NCI-H128 (cell line): ENCODE measurements around the gene RASSF1.
A peak's percentile ranks its signal among the peaks of the same experiment; 100 is the strongest.

Source experiments
- DNase-seq: peaks from one replicate; lab custom pipeline; 2025; ENCODE audit not compliant: unreplicated experiment; lab: John Stamatoyannopoulos, UW

The RASSF1 gene

DNA sequence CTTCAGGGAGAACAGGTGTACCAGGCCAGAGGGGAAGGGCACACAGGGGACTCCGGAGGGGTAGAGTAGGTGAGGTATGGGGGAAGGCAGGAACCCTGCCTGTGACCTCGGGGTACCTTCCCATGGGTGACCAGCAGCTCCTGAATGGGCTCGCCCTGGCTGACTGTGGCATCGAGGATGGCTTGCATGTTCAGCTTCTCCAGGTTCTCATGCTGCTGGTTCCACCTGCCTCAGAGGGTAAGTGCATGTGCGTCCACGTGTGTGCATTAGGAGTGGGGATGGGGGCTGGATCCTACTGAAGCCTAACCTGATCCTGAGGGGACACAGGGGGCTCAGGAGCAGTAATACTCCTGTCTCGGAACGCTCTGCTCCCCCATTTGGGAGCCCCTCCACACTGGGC, 4.4 kb upstream of the RASSF1 start:
- DNase-seq: no peak

DNA sequence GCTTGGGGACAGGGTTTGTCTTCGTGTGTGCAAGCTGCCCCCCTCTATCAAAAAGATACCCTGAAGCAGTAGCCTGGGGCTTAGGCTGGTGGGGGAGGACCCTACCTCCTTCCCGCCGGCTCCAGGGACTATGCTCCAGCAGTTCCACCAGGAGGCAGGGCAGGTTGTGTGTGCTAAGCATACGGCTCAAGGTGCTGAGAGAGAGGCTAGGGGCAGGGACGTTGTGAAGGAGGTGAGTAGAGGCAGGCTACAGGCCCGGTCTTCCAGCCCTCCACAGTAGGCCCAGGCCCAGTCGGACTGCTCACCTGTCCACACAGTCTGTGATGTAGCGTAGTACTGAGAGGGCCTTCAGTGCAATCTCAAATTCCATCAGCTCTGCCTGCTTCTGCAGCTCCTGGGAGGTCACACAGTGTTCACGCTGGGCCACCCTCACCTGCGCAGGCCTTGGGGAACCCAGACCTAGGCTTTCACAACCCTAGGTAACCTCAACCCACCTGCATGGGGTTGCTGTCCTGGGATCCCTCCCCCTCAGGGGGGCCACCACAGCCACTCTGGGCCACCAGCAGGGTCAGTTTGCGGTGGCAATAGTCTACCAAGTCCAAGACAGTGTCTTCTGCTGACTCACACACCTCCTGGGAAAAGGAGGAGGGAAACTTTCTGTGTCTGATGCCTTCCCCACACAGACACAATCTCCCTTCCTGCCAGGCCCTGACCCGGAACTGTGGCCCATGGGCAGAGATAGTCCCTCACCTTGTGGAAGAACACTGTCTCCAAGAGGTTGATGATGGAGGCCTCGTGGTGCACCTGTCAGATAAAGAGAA, 2.4 kb upstream of the RASSF1 start:
- no peak for DNase-seq

DNA sequence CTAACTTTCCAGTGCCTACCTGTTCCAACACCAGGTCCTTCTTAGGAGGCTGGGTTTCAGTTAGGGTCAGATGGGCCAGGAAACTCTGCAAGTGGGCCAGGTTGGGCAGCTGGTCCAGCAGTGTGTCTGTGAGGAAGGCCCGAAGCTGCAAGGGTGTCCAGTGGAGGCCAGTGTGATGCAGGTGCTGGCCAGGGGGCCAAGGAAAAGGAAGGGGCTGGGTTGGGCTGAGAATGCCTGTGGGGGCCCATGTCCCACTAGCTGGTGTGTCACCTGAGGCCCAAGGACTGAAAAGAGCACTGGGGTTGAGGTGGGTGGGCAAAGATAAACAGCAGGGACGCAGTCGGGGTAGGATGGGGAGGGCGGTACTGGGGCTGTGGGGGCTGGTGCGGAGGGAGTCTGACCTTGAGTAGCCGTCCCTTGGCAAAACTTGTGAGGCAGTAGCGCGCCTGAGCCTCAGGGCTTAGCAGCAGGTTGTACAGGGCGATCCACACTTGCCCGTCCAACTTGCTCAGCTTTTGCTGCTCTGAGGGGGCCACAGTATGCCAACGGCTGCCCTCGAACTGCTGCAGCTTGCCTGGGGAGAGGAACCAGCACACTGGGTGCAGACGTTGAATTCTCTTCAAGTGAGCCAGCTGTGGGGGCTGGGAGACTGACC, 1.5 kb upstream of the RASSF1 start:
- no peak for DNase-seq

DNA sequence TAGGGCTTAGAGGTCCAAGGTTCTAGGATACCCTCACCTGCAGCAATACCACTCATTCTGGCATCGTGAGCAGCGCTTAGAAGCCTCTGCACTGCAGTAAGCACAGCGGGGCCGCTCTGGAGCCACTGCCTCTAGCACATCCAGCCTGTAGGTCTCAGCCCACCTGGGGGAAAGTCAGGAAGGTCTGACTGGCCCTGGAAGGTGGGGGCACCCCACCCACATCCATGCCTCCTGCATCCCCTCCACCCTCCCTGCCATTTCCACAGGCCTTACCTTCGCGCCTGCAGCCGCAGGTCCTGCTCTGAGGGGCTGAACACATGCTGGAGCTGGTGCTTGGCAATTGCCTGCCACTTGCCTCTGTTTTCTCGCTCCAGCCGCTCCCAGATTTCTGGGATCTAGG, 901 bp upstream of the RASSF1 start:
- no peak for DNase-seq

DNA sequence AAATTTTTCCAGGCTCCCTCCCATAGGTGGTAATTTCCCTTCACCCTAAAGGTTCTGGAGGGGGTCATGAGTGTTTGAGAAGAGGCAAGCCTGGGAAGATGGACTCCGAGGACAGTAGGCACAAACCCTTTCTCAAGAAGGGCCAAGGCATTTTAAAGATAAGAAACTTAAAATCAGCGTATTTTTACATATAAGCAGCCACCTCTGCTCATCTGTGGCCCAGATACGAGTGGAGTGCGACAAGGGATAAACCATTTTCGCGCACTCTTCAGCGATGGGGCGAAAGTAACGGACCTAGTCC, 539 bp downstream of the RASSF1 start:
- DNase-seq: no peak

DNA sequence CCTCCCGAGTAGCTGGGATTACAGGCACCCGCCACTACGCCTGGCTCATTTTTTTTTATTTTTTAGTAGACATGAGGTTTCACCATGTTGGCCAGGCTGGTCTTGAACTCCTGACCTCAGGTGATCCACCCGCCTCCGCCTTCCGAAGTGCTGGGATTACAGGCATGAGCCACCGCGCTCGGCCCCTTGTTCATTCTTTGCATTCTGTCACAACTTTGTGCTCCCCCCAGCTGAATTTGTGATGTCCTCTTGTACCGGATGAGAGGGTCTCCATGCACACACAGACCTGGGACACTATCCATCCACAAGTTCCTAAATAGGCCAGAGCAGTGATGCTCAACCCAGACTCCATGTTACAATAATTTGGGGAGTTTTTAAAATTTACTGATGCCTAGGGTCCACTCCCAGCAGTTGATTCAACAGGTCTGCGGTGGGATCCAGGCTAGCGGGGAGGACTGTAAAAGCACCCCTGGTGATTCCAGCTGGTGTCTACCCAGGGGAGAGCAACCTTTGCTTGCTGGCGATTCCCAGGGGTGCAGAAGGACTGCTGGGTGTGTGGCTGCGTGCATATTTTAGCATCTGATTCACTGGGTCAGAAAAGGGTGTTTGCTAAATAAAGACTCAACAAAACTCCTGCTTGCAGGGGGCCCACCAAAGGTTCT, 1.0 kb downstream of the RASSF1 start:
- no peak for DNase-seq

DNA sequence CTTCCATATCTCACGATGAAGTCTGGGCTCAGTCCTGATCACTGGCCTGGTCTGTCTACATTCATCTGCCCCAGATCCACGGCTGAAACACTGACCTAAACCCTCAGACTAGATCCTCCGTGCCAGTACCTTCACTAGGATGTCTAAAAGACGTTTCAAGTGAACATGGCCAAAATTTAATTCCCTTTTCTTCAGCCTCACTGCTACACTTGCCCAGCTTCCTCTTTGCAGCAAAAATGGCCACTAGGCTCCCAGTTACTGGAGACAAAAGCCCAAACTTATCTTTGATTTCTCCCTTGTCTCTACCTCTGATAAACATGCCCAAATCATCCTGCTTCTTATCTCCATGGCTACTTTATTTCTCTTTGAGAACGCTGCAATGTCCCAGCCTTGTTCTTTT, 1.7 kb downstream of the RASSF1 start:
- DNase-seq: no peak

DNA sequence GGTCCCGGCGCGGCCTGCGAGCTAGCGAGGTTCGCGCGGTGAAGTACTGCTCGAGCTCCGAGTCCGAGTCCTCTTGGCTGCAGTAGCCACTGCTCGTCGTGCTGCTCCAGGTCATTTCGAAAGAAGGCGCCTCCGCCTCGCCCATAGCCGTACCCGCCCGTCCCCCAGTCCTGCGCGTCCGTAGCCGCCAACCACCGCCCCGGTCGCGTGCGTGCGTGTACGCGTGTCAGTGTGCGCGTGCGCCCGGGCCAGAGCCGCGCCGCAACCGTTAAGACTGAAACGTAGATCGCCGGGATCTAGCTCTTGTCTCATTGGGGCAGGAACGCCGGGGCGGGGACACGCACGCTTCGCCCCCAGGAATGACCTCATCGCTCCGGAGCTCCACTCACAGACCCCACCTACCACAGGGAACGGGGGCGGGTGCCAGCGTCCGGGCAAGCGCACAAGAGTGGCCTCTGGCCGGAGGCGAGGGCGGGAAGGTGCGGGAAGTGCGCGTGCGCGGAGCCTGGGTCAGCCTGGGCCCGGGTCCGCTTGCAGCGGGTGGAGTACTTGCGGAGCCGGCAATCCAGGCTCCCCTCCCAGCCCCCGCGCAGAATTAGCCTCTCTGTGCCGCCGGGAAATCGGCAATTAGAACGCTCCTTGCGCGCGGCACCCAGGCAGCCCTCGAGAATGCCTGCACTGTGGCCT, 3.3 kb downstream of the RASSF1 start:
- DNase-seq: peak; percentile 90

DNA sequence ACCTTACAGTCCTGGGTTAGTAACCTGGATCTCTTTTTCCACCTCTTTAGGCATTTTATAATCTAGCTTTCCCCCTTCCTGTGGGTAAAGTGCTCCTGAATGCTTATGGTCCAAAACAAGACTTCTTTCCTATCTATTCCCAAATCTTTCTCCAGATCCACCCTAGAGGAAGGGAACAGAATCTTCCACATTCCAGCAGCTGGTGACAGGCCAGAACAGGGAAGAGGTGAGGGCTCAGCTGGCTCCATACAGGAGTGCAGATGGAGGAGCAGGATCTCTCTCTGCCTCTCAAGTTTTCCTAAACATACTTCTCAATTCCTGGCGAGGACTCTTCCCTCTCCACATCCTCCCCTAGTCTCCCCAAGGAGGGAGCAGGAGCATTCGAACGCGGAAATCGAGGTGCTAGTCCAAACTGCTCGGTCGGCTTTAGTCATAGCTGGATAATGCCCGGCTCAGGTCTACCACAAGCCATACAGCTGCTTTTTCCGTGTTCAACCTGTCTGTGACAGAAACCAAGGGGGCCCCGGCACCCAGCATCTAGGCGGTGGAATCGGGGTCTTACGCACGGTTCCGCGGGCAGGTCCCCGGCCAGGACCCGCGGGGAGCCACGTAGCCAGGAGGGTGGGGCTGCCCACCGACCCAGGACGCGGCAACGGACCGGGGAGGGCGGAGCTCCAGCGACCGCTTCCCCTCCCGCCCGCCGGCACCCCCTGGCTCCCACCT, 4.0 kb downstream of the RASSF1 start:
- DNase-seq: peak; percentile 35

DNA sequence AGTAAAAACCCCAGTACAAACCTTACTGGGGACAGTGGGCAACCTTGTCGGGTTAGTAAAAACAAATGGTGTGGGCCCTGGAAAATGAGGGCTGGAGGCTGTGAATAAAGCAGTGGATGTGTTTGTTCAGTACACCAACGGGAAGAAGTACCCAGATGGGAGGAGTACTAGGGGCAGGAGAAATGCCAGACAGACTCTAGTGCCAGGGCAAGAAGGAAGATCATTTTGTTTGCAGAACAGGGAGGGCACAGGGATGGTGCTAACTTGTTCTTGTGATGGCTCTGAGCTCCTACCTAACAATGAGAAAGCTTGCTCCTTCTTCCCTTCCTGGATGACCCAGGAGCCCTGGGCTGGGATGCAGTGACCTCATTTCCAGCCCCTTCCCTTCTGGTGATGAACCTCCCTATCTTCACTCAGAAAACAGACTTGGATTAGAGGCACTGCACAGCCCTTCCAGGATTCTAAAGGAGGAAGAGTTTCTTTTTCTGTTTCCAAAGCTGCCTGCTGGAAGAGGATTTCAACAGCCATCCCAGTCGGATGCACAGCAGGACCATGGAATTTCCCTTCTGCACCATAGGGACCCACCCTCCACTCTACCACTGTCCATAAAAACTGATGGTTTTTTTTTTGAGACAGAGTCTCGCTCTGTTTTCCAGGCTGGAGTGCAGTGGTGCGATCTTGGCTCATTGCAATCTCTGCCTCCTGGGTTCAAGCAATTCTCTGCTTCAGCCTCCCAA, 6.1 kb downstream of the RASSF1 start:
- no peak for DNase-seq

DNA sequence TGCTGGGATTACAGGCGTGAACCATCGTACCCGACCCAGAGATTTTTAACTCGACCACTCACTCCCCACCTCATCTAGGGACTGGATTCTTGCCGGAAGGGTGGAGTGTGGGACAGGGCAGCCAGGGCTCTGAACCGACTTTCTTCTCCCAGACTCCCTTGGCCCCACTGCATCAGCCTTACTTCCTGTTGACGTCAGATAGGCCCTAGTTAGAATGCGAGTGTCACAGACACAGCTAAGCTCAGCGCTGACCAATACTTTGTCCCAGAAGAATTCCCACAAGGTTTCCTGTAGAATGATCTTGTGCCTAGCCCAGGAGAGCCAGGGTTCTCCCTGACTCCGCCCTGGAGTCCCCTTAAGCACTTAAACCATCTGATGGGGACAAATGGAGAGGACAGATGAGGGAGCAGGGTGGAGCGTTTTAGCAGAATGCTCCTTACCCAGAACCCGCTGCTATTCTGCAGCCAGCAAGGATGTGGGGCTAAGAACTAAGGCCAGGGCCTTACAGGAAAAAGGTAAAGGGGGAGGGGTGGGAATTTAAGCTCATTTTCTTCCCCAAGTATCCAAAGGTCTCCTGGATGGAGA, 6.8 kb downstream of the RASSF1 start:
- no peak for DNase-seq

DNA sequence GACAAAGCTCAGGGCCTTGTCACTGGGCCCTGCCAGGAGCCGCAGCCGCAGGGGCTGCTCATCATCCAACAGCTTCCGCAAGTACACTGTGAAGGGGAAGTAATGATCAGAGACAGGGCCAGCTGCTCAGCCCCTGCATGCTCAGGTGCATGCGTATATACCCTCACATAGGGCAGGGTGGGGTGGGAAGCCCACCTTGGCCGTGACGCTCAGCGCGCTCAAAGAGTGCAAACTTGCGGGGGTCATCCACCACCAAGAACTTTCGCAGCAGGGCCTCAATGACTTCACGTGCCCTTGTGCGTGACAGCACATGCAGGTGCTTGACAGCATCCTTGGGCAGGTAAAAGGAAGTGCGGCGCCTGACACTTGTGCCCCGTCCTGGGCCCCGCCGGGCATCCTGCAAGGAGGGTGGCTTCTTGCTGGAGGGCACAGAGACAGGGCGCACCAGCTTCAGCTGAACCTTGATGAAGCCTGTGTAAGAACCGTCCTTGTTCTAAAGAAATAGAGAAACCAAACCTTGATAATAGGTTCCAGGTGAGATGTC, 9.2 kb downstream of the RASSF1 start:
- DNase-seq: no peak

DNA sequence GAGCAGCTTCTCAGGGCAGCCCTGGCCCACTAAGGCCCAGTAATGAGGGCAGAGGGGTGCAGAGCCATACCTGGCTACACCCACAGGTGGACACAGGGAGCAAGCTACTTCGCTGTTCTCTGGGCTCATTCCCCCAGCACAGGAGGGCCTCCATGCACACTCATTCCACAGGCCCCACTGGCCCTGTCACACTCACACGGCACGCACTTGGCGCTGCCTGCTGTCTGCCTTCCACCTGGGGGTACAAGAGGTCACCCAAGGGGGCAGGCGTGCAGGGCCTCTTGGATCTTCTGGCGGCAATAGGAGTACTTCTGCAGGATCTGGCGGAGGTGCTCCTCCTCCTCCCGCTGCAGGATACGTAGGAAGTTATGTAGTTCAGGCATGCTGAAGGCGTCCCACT, 10.3 kb downstream of the RASSF1 start:
- DNase-seq: no peak

DNA sequence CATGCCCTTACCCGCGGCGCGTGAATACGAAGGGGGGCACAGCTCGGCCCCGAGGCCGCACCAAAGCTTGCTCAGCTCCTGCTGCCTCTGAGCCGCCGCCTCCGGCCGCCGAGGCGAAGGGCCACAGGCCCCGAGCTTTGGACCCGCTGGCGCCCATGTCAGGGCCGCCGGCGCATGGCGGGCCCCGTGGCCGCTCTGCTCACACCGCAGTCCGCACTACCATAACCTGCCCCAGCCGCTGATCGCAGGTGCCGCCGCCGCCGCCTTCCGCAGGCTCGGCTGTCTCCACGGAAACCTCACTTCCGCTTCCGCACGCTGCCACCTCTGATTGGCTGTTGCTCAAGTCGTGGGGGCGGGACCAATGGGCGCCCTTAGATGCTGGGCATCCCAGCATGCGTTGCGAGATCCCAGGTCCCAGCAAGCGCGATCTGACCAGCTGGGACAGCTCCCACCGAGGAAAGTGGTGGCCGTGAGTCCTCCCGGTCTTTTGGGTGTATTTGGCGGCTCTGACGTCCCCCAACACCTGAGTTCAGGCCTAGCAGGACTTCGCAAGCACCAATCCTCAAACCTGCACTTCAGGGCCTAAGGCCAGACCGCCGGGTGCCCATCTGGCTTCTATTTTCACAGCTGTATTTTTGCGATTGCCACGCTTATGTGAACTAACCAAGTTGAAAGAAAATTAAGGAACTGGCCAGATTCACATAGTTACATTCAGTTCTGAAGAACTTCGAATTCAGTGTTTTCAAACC, 12.5 kb downstream of the RASSF1 start, which contains the start of gene TUSC2:
Gene TUSC2, minus strand, starts transcription at position 281 of the 749 bp plus-strand sequence. Its CDS starts 124 bp downstream, at position 157.
- DNase-seq: peak; percentile 91

DNA sequence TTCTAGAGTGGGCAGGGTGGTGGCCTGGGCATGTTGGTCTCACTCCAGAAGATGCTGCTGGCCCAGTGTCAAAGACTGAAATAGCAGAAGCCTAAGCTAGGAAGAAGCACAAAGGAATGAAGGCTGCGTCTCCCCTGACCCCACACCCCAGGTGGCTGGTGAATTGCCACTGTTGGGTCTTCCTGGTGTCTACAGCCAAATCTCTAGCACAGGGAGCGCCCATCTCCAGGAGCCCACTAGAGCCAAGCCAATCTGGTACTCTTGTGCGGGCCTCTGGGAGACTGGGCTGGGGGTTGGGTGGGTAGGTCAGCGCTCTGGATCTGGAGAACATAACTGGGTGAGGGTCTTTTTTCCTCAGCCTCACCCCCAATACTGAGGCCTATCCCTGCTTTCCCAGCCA, 13.5 kb downstream of the RASSF1 start:
- no peak for DNase-seq

DNA sequence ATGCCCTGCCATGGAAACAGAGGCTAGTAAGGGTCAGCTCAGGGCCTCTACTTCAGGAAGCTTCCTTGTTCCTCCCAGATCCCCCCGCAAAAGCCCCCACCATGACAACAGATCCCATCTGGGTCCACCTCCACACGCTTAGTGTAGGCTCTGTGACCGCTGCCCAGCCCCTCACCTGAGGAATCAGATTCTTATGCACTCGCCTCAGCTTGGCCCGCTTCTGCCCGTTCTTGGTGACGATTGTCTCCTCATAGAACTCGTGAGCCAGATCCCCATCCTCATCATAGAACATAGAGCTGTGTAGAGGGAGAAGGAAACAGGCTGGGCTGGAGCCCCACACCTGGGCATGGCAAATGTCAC, 14.5 kb downstream of the RASSF1 start:
- no peak for DNase-seq

DNA sequence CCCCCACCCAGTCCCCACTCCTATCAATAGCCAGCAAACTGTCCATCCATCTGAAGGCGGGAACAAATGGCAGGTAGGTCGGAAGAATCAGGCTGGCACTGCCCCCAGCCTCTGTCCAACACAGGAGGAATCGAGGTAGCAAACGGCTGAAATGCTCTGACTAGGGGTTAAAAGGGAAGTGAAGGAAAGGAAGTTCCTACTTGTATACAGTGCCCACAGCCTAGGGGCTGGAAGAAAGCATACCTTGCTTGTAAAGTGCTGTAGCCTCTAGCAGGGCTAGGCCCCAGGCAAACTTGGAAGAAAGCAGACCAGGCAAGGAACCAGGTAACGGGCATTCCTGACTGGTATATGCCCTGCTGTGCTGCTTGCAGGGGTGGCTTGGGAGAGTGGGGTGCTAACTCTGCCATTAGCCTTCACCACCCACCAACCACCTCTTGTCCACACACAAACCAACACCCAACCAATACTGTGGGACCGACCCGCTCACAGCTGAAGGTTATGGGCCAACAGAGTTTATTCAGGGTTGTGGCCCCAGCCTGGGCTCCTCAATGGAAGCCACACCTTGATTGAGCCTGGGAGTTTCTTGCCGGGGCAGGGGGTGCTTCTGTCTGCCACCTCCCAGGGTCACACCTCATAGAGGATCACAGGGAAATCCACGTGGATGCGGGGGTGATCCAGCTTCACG, 15.0 kb downstream of the RASSF1 start:
- no peak for DNase-seq

DNA sequence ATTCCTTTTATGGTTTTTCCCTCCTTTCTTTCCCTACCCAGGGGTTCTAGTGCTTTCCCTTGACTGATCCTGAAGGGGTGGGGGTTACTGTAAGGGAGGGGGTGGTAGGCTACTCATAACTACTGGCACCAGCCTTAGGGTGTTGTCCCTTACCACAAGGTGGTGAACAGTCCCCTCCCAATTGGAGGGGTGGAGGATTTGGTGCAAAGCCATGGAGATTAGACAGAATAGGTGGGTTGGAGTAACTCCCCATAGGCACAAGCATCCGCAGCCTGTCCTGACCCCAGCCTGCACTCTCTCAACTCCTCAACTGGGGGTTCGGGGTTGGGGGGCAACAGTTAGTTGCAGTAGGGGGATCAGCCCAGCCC, 15.5 kb downstream of the RASSF1 start:
- no peak for DNase-seq
